Measurements from ENCODE around the gene ZNF804A.
"Not testable (repeated sequence)": the region's sequence is repeated elsewhere in the genome, so short reads cannot be mapped to it uniquely, and the experiment has no call there.

Gene ZNF804A

DNA sequence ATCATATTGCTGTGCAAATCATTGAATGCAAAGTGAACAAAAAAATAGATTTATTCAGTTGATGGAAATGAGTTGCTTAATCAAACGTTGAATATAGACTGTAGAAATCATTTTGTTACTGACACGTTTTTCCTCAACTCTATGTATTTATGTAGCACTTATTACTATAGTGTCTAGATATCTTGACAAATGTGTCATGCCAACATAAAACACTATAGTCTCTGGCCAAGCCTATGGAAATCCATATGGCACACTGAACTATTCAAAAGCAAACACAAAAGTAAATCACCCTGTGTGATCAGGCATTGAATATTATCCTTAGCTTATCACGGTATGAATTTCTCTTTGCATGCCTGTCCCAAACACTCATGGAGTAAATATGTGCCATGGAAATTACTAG lies 131.3 kb downstream of the ZNF804A start:
- DNase-seq: no peak

DNA sequence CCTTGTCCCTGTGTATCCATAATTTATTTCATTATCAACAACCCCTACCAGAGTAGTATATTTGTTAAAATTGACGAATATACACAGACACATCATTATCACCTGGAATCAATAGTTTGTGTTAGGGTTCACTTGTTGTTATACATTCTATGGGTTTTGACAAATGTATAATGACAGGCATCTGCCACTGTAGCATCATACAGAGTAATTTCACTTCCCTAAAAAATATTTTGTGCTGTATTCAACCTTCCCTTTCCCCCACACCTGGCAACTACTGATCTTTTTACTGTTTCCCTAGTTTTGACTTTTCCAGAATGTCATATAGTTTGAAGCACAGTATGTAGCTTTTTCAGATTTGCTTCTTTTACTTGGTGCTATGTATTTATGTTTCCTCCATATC lies 132.0 kb downstream of the ZNF804A start:
- DNase-seq: no peak

DNA sequence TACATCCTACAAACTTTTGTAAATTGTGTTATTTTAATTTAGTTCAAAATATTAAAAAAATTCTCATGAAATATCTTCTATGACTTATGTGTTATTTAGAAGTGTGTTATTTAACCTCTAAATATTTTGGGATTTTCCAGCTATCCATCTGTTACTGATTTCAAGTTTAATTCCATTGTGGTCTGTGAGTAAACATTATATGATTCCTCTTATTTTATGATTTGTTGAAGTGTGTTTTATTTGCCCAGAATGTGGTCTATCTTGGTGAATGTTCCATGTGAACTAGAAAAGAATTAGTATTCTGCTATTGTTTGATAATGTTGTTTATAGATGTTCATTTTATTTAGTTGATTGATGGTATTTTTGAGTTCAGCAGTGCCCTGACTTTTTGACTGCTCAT lies 136.0 kb downstream of the ZNF804A start:
- no peak for DNase-seq

DNA sequence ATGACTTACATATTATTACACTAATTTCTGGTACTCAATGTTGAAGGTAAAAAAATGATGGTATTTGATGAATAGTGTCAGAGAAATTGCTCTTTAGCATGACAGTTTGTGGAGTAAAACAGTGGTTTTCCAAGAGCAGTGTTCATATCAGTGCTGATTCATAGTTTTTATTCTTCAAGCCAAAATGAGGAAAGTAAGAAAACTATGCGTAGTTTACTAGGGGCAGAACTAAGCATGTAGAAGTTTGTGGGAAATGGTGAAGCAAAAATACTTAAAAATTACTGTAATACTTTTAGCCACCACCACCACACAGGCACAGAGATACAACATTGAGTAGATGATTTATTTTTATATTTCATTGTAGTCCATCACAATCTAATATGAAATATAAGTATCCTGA lies 137.3 kb downstream of the ZNF804A start:
- no peak for DNase-seq

DNA sequence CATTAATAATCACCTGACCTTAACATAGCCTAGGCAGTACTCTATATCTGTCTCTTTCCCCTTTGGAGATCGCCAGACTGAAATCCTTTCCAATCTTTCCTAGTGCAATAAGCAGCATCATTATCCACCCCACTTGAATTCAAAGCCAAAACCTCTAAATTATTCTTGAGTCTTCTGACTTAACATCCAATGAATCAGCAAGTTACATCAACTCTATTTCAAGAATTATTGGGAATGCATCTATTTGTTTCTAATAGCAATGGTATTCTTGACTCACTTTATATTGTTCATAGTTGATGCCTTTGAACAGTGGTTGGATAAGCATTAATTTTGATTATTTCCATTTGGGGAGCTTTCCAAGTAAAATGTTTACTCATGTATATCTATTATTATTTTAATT lies 144.8 kb downstream of the ZNF804A start:
- DNase-seq: no peak

DNA sequence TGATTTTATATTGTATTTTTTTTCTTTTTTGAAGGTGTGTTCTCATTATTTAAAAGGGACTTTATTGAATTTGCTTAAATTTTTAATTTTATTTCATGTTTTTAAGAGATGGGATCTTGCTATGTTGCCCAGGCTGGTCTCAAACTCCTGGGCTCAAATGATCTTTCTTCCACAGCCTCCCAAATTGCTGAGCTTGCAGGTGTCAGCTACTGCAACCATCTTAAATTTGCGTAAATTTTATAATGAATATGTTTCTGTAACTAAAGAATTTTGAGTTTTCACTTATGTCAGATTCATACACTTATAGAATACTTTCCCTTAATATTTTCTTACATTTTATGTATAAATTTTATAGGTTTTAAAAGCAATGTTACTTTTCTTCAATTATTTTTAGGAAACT lies 157.8 kb downstream of the ZNF804A start:
- DNase-seq: no peak

DNA sequence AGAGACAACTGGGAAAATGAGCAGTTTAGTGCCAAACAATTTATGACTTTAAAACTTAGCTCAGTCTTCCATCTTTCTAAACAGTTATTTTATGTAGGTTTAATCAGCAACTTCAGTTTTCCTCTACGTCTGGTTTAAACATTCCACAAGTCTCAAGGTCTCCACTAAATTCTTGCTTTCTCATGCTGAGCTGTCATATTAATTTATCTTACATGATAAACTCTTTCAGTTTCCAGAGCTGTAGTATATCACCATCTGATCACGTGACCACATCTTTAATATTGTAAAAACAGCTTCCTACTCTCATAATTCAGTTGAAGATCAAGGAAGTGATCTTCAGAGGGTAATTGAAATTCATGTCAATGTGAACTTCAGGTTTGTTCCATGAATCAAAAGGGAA lies 158.6 kb downstream of the ZNF804A start:
- no peak for DNase-seq

DNA sequence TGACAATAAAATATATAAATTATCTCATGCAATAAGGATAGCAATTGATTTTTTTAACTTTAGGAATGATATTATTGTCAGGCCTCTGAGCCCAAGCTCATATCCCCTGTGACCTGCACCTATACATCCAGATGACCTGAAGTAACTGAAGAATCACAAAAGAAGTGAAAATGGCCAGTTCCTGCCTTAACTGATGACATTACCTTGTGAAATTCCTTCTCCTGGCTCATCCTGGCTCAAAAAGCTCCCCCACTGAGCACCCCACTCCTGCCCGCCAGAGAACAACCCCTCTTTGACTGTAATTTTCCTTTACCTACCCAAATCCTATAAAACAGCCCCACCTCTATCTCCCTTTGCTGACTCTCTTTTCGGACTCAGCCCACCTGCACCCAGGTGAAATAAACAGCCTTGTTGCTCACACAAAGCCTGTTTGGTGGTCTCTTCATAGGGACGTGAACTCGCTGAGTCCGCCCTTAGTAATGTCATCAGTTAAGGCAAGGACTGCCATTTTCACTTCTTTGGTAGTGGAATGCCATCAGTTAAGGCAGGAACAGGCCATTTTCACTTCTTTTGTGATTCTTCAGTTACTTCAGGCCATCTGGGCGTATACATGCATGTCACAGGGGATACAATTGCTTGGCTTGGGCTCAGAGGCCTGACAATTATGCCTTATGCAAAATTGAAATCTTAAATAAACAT lies 161.4 kb downstream of the ZNF804A start:
- not testable (repeated sequence) for DNase-seq

DNA sequence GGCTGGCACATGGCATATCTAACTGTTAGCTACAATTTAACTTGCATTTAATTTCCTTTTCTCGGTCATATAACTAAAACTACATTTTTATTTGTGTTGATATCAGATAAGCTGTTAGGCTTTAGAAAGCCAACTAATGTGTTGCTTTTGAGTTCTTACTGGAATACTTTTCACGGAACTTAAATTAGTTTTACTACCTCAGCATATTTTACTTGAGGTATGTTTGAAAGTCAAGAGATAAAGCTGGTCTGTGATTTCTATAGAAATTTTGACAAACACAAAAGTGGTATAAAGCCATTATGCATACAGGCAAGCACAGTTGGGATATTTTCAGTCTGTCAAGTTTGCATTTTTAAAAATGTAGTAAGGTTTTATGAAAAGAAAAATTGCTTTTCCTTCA lies 162.6 kb downstream of the ZNF804A start:
- no peak for DNase-seq

DNA sequence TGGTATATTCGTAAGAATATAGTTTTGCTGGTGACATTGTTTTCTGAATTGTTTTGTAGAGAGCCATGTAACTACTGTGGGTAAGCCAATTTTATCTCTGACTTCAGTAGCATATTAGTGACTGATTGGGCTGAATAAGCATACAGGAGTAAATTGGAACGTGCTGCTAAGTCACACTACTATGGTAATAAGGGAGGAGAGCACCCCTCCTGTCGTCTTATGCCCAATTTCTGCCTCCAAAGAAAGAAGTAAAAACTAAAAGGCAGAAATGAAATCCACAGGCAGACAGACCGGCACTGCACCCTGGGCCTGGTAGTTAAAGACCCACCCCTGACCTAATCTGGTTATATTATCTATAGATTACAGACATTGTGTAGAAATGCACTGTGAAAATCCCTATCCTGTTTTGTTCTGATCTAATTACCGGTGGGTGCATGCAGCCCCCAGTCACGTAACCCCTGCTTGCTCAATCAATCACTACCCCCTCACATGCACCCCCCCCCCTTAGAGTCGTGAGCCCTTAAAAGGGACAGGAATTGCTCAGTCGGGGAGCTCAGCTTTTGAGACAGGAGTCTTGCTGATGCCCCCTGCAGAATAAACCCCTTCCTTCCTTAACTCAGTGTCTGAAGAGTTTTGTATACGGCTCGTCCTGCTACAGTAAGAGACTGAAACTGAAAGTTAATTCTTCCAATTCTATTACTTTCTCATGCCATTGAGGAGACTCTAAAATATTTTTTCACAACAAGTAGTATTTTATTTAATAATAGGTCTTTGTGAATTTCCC lies 167.0 kb downstream of the ZNF804A start:
- DNase-seq: no peak

DNA sequence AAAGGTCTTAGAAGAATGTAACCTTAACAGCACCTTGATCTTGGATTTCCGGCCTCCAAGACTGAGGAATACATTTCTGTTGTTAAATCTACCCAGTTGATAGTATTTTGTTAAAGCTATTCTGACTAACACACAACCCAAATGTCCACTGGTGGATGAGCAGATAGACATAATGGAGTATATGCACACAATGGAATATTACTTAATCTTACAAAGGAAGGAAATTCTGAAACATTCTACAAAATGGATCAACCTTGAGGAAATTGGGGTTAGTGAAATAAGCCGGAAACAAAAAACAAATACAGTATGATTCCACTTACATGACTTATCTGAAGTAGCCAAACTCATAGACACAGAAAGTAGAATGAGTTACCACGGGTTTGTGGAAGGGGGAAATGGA lies 168.7 kb downstream of the ZNF804A start:
- DNase-seq: no peak

DNA sequence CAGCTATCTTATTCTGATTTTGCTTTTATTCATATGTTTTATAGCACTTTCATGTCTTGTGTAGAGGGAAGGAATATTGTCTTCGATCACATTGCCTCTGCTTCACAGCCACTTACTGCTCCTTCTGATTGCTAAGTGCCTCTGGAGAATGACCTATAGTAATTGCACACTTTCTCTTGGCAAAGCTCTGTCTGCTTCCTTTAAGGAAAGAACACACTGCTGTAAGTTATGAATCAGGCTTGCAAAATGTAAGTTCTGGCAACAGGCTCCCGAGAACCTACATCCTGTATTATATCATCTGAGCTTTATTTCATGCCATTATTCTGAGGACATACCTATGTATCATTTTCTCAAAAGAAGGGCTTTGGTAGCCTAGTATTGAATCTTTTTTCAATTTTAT lies 170.7 kb downstream of the ZNF804A start:
- no peak for DNase-seq

DNA sequence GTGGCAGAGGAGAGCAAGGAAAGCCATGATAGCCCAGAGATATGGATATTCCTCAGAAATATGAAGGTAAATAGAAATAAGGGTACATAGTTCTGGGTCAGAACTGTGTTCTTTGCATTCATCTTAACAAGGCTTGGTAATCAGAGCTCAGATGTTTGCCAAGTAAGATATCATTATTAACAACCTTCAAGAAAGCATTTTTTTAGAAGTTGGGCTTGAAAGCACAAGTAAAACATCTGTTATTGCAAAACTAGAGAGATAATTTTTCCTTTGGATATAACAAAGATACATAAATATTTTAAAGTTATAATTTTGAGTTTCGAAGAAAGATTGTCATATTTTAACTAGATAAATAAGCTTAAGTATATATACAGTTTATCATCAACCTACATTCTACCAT lies 171.4 kb downstream of the ZNF804A start:
- no peak for DNase-seq

DNA sequence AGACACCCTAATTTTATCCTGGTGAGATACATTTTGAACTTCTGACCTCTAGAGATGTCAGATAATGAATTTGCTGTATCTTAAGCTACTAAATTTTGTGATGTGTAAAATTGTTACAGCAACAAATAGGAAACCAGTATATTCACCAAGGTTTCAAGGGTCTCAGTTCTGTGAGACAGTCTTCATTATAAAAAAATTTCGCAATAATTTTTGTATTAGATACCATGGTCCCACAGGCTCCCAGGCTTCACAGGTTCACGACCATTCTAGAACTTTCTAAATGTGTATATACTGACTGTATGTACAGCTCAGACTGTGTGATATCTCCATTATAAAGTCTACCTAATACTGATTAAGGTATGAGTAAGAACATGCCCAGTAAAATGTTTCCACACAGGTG lies 181.4 kb downstream of the ZNF804A start:
- no peak for DNase-seq

DNA sequence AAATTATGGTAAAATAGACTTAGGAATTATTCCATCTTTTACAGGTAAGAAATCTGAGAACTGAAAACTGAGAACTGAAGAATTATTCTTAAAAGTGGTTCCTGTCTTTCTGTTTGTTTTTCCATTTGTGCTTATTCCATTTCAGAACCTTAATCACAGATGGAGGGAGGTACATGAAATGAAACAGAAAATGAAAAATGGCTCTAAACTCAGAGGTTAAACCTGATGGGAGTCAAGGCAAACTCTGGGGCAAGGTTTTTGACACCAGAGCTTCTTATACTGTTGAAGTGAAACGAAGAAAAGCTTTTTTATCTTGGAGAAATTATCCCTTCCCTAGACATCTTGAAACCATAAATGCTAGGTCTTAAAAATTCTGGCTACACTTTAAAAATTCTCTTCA lies 182.1 kb downstream of the ZNF804A start:
- no peak for DNase-seq

DNA sequence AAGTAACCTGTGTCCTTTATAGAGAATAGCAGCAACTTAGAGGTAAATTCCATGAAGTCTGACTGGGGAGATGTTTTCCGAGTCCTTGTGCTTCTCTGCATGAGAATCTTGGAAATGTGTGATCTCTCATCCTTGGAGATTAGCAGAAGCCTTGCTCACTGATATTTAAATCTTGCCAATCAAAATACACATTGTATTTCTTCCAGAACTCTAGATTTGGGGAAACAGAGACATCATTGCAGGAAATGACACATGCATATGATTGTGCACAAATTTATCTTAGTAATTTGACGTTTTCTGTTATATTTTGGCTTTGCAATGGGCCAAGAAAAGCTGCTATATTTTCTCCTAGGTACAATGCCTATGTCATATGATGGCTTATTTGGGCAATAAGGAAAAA lies 182.6 kb downstream of the ZNF804A start:
- DNase-seq: no peak

DNA sequence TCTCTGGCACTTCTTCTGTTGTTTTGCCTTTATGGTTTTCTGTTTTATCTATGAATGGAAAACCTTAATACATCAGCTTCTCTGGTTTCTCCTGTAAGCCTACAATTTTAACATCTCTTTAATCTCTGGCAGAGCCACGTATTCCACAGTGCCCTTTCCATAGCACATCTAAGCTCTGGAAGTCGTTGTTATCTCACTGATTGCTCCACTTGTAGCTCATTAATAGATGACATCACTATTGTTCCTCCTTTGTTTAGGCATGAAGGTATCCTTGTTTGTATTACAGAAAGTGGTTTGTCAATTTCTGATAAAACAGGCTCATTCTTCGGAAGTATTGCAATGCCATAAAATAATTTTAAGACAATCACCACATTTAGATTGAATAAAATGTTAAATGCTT lies 185.2 kb downstream of the ZNF804A start:
- no peak for DNase-seq

DNA sequence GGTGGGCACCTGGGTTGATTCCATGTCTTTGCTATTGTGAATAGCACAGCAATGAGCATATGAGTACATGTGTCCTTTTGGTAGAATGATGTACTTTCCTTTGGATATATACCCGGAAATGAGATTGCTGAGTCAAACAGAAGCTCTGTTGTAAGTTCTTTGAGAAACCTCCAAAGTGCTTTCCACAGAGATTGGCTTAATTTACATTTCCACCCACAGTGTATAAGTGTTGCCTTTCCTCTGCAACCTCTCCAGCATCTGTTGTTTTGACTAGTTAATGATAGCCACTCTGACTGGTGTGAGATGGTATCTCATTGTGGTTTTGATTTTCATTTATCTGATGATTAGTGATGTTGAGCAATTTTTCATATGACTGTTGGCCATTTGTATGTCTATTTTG lies 194.8 kb downstream of the ZNF804A start:
- DNase-seq: no peak

DNA sequence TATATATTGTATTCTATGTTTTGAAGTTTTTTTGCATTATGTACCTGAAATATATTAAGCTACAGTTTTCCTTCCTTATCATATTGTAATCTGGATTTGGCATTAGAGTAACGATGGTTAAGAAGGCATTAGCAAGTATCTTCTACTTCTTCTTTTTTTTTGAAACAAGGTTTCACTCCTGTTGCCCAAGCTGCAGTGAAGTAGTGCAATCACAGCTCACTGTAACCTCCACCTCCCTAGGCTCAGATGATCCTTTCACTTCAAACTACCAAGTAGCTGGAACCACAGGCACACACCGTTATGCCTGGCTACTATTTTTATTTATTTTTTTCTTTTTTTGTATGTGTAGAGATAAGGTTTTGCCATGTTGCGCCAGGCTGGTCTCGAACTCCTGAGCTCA lies 201.1 kb downstream of the ZNF804A start:
- peak; percentile 7 for DNase-seq

DNA sequence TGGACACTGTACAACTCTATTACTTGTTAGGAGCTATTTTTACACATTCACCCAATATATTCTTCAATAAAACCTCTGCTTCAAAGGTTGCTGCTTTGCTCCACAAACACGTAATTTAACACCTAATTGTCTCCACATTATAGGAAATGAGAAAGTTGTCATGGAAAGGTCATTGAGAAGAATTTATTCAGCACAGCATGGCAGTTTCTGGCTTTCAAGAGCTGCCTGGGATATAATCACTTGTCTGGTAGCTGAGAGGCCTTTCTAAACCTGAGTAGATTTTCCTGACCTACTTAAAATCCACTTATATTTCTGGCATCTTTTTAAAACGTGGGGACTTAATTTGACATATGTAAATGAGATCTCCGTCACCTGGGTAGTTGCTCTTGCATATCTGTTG lies 216.1 kb downstream of the ZNF804A start:
- DNase-seq: no peak

DNA sequence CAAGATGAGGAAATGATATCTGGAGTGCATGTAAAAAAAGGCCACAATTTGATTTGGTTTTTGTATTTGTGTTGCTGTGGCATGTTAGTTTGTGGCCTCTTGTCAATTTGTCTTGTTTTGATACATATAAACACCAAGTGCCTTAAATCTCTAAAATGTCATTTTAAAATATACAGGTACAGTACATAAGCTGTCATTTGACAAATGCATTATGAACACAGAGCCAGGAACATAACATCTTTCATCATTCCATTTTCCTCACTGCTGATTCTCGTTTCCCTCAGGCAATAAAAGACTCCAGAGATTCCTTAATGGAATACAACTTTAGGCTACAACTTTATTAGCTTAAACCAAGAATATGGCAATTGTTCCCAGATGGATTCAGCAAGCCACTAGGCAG lies 217.5 kb downstream of the ZNF804A start:
- DNase-seq: no peak

DNA sequence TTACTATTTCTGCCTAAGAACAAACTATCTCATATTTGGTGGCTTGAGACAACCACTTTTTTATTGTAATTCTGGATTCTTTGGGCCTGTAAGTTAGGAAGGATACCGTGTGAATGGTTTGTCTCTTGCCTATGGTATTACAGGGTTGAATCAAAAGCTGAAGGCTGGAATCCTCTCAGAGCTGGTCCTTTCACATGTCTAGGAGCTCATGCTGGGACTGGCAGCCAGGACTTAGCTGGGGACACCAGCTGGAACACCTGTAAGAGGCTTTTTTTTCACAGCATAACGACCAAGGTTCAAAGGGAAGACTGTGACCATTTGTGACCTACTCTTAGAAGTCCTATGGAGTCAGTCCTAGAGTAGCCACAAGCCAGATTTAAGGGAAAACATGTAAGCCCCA lies 226.3 kb downstream of the ZNF804A start:
- no peak for DNase-seq

DNA sequence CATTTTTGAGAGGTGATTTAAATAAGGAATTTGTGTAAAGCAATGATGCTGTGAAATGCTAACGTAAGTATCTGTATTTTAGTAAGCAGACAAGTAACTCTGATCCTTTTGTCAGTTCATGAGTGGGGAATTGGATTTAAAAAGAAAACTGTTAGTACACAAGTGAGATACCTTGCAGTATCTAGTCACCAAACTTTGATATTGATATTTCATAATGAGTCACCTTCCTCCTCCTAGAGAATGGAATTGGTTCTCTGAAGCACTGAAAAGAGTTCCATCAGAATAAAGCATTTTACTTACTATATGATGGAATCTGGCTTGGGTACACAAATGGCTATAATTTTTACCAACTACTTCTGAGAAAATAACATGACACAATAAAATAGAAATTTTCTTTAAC lies 232.2 kb downstream of the ZNF804A start:
- DNase-seq: no peak

DNA sequence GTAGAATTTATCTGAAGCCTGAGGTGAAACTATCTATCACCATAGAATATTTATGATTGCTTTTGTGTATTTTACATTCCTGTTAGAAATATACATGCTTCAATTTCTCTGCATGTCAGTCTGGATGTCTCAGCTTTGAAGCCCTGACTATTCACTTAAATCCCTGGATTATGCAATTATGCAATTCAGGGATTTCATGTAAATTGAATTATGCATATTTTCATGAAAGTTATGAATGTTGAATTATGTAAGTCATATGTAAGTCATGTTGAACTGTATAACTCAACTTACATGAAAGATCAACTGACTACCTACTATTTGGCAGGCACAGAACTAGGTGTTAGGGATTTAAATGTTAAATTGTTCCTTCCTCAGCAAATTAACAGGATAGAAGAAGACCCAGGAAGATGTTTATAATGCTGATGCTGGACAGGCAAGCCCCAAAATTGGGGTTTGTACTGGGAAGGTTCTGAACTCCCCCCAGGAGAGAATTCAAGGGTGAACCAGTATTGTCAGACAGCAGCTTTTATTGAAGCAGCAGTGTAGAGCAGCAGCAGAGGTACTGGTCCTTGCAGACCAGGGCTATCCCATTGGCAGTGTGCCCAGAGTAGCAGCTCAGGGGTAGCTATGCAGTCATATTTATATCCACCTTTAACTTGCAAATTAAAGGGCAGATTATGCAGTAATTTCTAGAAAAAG lies 236.5 kb downstream of the ZNF804A start:
- DNase-seq: no peak

Measured in SIG-M5 (cell line).